PC-3 (cell line): ENCODE data around the gene ABHD6. TPM values are rescaled to one million over a fixed set of nuclear protein-coding genes. Genes with fewer than 3 reads are reported as not detected.
A peak's percentile ranks its signal among the peaks of the same experiment; 100 is the strongest.

Experiments used
- ATAC-seq: fragments of 200-7000 bp; cut with Tn5 transposase; 2 replicates; pipeline ENCODE4 v1.9.1; 2020; ENCODE audit warnings: mild to moderate bottlenecking, moderate library complexity
- BruUV-seq: library from RNA; stranded (reverse); fragments of 400-500 nt; replicated peaks from 2 replicates; lab custom pipeline; 2021; lab: Mats Ljungman, UMichigan
- CTCF ChIA-PET: fragments of 300-600 bp; sonication (Branson Sonifier 250); formaldehyde crosslinking; loops from one replicate; lab custom pipeline; 2022; ENCODE audit warnings: antibody characterized with exemption; lab: Charles Lee
- POLR2A ChIA-PET: fragments of 300-600 bp; sonication (Branson Sonifier 250); formaldehyde crosslinking; loops from one replicate; lab custom pipeline; 2022; ENCODE audit warnings: antibody characterized with exemption; ENCODE audit not compliant: unreplicated experiment; lab: Charles Lee
- DNase-seq: peaks from one replicate; pipeline ENCODE4 v3.0.0-alpha.2; 2015
- H2AFZ ChIP-seq: fragments of 300-600 bp; sonication (generic); 2 replicates; pipeline ENCODE4 v1.6.0; 2016; ENCODE audit warnings: antibody characterized with exemption, low read length
- H3F3A ChIP-seq: fragments of 300-600 bp; sonication (generic); one replicate; pipeline ENCODE4 v1.6.0; 2017; ENCODE audit warnings: antibody characterized with exemption, low read length, control low read depth, mild to moderate bottlenecking; ENCODE audit not compliant: unreplicated experiment
- H3K27ac ChIP-seq: fragments of 300-600 bp; sonication (generic); 2 replicates; pipeline ENCODE4 v1.5.1; 2016; ENCODE audit warnings: mild to moderate bottlenecking, low read length
- H3K27me3 ChIP-seq: fragments of 300-600 bp; sonication (generic); 2 replicates; pipeline ENCODE4 v1.6.1; 2016; ENCODE audit warnings: low read length, mixed read lengths
- H3K36me3 ChIP-seq: fragments of 300-600 bp; sonication (generic); 2 replicates; pipeline ENCODE4 v1.6.1; 2016; ENCODE audit warnings: low read depth, mixed run types, low read length, mixed read lengths
- H3K4me1 ChIP-seq: fragments of 300-600 bp; sonication (generic); 2 replicates; pipeline ENCODE4 v1.5.1; 2016; ENCODE audit warnings: low read length; ENCODE audit not compliant: insufficient read depth
- H3K4me2 ChIP-seq: fragments of 300-600 bp; sonication (generic); 2 replicates; pipeline ENCODE4 v1.6.0; 2016; ENCODE audit warnings: low read length
- H3K4me3 ChIP-seq: fragments of 300-600 bp; sonication (generic); 2 replicates; pipeline ENCODE4 v1.5.1; 2016; ENCODE audit warnings: mild to moderate bottlenecking, low read length, mixed read lengths
- H3K79me2 ChIP-seq: fragments of 300-600 bp; sonication (generic); 2 replicates; pipeline ENCODE4 v1.6.1; 2017; ENCODE audit warnings: low read length, mixed read lengths
- H3K9ac ChIP-seq: fragments of 300-600 bp; sonication (generic); 2 replicates; pipeline ENCODE4 v1.6.0; 2016; ENCODE audit warnings: mild to moderate bottlenecking, low read length
- H3K9me2 ChIP-seq: fragments of 300-600 bp; sonication (generic); replicated peaks from 2 replicates; pipeline ENCODE4 v1.6.1; 2016; ENCODE audit warnings: mixed run types, low read length, mixed read lengths
- H3K9me3 ChIP-seq: fragments of 300-600 bp; sonication (generic); 2 replicates; pipeline ENCODE4 v1.6.1; 2016; ENCODE audit warnings: low read length, mixed read lengths
- H4K20me1 ChIP-seq: fragments of 300-600 bp; sonication (generic); 2 replicates; pipeline ENCODE4 v1.6.1; 2016; ENCODE audit warnings: low read length, mixed read lengths
- CTCF ChIP-seq: fragments of 300-600 bp; sonication (generic); conservative IDR thresholded peaks from 2 replicates; pipeline ENCODE4 v1.5.1; 2017; ENCODE audit warnings: antibody characterized with exemption, low read depth, mild to moderate bottlenecking, low read length
- EZH2 ChIP-seq: fragments of 300-600 bp; sonication (generic); IDR thresholded peaks from one replicate; pipeline ENCODE4 v1.6.1; 2017; ENCODE audit warnings: antibody characterized with exemption, mild to moderate bottlenecking, low read length; ENCODE audit not compliant: unreplicated experiment
- EZH2phosphoT487 ChIP-seq: fragments of 300-600 bp; sonication (generic); IDR thresholded peaks from 2 replicates; pipeline ENCODE4 v1.6.1; 2018; ENCODE audit warnings: mild to moderate bottlenecking, antibody characterized with exemption, low read length, borderline replicate concordance
- intact Hi-C: fragments of 100-400 bp; cut with micrococcal nuclease; formaldehyde crosslinking; loops from 2 replicates; pipeline ENCODE4 v1.9.0; 2023
- total RNA-seq: library from RNA; depleted of rRNA; stranded (reverse); fragments of >200 nt; gene quantifications from 2 replicates; pipeline ENCODE4 v1.2.3, GENCODE V29; 2014

Gene ABHD6
- total RNA-seq, 1 experiment from 2014 or later: 13.4 TPM

- ChIA-PET POLR2A (no interaction called here), CTCF (no interaction called here)
- H3F3A ChIP-seq: peaks cover 15% of the 10 kb centered on the region
- H3K9me2 ChIP-seq: no peaks in the 10 kb centered on the region
- H3K9ac ChIP-seq: no peak overlapping the region
- no peak for DNase-seq
- no peaks in the 10 kb centered on the region; the same call in 1 of the 2 replicates for H3K36me3 ChIP-seq
- H2AFZ ChIP-seq: no peak overlapping the region
- no peaks in the 10 kb centered on the region for H3K79me2 ChIP-seq
- no peak for ATAC-seq
- no peaks in the 10 kb centered on the region for H3K9me3 ChIP-seq
- H3K4me1 ChIP-seq: peaks cover 30% of the 10 kb centered on the region
- H3K27me3 ChIP-seq: no peaks in the 10 kb centered on the region
- TF ChIP-seq CTCF (no peak), EZH2 (no peak), EZH2phosphoT487 (no peak)
- no peak overlapping the region for H3K27ac ChIP-seq
- H3K4me2 ChIP-seq: no peak overlapping the region
- intact Hi-C loops: no loop called here
- no TSS peak for BruUV-seq
- no peak overlapping the region for H3K4me3 ChIP-seq
- H4K20me1 ChIP-seq: no peaks in the 10 kb centered on the region
Measured at GRCh38 chr3:58258392-58259055, 20.9 kb downstream of the ABHD6 start.

- H3K4me2 ChIP-seq: peak overlapping the region; percentile 68
- H3K27me3 ChIP-seq: no peaks in the 10 kb centered on the region
- peaks cover 15% of the 10 kb centered on the region for H3F3A ChIP-seq
- H3K36me3 ChIP-seq: no peaks in the 10 kb centered on the region; the same call in 1 of the 2 replicates
- H3K79me2 ChIP-seq: no peaks in the 10 kb centered on the region
- no peak for TF ChIP-seq CTCF
- no peak for TF ChIP-seq EZH2phosphoT487
- no peak for TF ChIP-seq EZH2
- H3K4me1 ChIP-seq: peaks cover 20% of the 10 kb centered on the region
- H4K20me1 ChIP-seq: no peaks in the 10 kb centered on the region
- DNase-seq (peak; percentile 96), ATAC-seq (peak; percentile 99)
- peak overlapping the region; percentile 30; the same call in 1 of the 2 replicates for H3K4me3 ChIP-seq
- peak overlapping the region; percentile 50 for H2AFZ ChIP-seq
- no TSS peak for BruUV-seq
- POLR2A ChIA-PET: no interaction called here
- no peaks in the 10 kb centered on the region for H3K9me2 ChIP-seq
- CTCF ChIA-PET: interaction anchor here (0.7 to 0.8 kb wide), 2 partner anchors 43 to 46 kb away, joined by 3 to 5 read pairs; partner anchors contain the start of genes HTD2 and RPP14
- H3K9me3 ChIP-seq: no peaks in the 10 kb centered on the region
- peak overlapping the region; percentile 96 for H3K27ac ChIP-seq
- peak overlapping the region; percentile 61 for H3K9ac ChIP-seq
- intact Hi-C loops: loop anchor here (2.0 kb wide), 1 partner anchor 43 kb away; no protein-coding TSS in a partner anchor
Measured at GRCh38 chr3:58260261-58260731, 22.7 kb downstream of the ABHD6 start.
